T-helper 2 cell (primary cell): Measurements from ENCODE around the gene CUBN.
A peak's percentile ranks its signal among the peaks of the same experiment; 100 is the strongest.

Experiments
- DNase-seq, 5 experiments: peaks; one replicate each; pipeline versions ENCODE4 v3.0.0 to v3.0.0-alpha.2; 2012 to 2022

CUBN gene

DNA sequence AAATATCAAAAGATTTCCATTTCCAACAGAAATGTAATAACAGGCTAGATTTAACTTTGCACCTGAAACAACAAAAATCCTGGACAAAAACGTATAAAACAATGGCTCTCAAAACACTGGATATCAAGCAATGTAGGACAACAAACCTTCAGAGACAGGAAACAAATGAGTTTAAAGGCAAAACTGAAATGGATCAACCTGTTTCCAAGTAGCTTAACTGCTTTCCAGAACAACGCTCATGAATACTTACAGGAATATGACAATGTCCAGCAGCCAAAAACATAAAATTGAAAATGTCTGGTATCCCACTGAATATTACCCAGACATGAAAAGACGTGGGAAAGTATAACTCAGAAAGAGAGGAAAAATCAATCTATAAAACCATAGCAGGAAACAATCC is 62.8 kb downstream of the CUBN start:
- no peak for DNase-seq

GRCh38 chr10:17066000-17066399 is 63.6 kb downstream of the CUBN start:
- no peak for DNase-seq

DNA sequence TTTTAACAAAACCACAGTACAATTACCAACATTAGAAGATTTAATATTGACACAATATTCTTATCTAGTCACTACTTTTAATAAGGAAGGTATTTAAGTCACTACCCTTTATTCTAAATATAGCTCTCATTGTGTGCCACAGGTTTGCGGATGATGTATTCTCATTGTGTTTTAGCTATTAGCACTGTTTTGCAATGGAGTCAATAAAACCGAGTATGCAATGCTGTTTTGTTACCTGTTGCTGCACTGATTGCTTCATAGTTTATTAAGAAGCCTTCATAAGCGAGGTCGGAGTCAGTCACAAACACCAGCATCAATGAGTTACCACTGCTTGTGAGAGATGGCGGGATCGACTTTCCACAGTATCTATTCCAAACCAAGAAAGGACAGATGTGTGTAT is 64.3 kb downstream of the CUBN start:
- DNase-seq, result no peak

DNA sequence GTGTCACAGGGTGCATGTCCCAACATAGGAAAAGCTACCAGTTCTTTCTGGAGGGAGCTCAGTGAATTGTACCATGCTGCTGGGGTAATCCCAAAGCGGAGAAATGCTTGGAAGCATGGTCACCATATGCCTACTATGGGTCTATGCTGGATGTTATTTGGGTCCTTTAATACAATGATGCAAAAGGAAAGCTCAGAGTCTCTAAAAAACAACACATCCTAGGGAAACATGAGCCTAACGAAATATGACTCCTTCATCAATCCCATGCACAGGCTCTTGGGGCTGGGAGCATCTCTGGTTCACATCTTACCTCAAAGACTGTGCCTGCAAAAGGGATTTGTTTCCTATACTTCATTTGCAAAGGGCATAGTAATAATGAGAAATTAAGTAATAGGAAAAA is 65.2 kb downstream of the CUBN start:
- no peak for DNase-seq

GRCh38 chr10:17062955-17063484 is 66.6 kb downstream of the CUBN start:
- no peak for DNase-seq

DNA sequence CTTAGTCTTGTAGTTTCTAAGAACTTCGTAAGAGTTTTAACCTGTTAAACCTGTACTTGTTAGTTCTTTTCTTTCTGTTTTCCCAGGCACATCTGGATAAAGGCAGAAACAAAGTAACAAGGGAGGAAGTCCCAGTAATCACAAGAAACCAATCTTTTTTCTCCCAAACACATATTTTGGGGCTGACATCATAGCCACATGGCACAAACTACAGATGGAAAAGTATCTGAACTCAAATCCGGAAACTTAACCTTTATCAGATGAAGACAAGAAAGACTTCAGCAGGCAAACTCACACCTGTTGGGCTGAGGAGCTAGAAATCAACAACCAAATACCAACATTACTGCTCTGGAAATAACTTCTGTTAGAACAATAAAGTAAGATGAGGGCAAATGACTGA is 67.1 kb downstream of the CUBN start:
- DNase-seq, result peak in 1 of 5 experiments; percentile 6

- DNase-seq, result no peak
Observed at GRCh38 chr10:17062009-17062408, 67.6 kb downstream of the CUBN start.

GRCh38 chr10:17061418-17061817 is 68.2 kb downstream of the CUBN start:
- no peak for DNase-seq

DNA sequence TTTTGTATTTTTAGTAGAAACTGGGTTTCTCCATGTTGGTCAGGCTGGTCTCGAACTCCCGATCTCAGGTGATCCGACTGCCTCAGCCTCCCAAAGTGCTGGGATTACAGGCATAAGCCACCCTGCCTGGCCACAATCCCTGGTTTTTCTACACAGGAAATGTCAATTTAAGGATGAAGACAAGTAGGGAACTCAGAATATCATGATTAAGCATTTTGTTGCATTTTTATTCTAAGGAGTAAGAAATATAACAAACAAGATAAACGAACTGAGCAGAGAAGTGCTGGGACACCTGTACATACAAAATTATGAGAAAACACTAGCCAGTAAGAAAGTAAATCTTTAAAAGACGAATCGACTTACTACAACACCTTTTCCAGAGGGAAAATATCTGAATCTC is 69.3 kb downstream of the CUBN start:
- DNase-seq, result no peak

DNA sequence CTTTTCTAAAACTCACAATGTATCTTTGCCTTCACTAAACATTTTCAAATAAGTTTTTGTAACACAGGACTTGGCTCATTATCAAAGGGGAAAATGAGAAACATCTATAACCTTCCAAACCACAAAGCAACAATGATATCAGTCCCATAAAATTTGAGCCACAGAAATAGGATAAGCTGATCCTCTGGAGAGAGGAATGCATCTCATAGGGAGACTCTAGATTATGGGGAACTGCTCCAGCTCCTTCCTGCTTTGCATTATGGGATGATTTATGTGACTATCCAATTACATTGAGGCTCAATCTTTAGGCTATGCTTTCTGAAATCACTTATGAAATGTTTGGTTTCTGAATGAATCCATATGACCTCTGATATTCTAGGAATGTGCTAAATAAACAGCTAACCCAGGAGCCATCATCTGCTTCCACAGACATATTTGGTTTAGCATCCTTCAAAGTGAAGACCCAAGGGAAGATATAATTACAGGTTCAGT is 70.4 kb downstream of the CUBN start:
- DNase-seq, result no peak

GRCh38 chr10:17058093-17058492 is 71.5 kb downstream of the CUBN start:
- DNase-seq, result no peak

DNA sequence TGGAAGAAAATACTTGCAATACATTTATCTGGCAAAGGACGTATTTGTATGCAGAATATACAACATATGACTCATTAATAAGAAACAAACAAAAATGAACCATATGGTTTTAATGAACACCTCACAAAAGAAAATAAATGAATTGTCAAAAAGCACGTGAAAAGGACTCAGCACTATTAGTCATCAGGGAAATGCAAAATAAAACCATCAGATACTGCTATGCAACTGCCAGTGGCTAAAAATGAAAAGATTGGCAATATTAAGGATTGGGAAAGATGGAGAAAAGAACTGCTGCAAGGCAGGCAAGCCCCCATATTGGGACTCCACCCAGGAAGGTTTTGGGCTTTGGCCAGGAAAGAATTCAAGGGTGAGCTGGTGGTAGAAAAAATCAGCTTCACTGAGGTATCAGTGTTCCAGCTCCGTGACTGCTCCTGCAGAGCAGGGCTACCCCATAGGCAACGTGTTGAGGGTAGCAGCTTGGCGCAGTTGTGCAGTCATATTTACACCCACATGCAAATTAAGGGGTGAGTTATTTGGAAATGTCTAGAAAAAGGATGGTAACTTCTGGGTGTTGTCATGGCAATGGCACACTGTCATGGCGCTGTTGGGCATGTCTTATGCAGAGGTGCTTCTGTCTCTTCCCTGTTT is 72.7 kb downstream of the CUBN start:
- no peak for DNase-seq

GRCh38 chr10:17053513-17053912 is 76.1 kb downstream of the CUBN start:
- DNase-seq, result no peak

- no peak for DNase-seq
Observed at GRCh38 chr10:17053061-17053460, 76.5 kb downstream of the CUBN start.

DNA sequence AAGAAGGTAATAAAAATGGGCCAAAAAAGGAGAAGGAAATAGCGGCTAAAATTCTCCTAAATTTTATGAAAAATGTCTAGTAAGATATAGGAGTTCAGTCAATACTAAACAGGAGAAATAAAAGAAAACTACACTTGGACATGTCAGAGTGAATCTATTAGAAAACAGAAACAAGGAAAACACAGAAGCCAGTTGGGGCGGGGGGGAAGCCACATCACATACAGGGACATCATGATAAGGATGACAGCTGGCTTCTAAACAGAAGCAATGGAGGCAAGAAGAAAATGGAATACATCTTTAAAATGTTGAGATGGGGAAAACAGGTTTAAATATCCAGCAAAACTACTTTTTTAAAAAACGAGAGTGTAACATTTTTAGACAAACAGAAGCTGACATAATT is 77.8 kb downstream of the CUBN start:
- DNase-seq, result no peak

GRCh38 chr10:17049195-17049594 is 80.4 kb downstream of the CUBN start:
- no peak for DNase-seq

- no peak for DNase-seq
Observed at GRCh38 chr10:17047908-17048307, 81.7 kb downstream of the CUBN start.

- no peak for DNase-seq
Observed at GRCh38 chr10:17046989-17047388, 82.6 kb downstream of the CUBN start.

- DNase-seq, result no peak
Observed at GRCh38 chr10:17043586-17043985, 86.0 kb downstream of the CUBN start.

GRCh38 chr10:17041626-17042520 is 87.7 kb downstream of the CUBN start:
- DNase-seq, result no peak

DNA sequence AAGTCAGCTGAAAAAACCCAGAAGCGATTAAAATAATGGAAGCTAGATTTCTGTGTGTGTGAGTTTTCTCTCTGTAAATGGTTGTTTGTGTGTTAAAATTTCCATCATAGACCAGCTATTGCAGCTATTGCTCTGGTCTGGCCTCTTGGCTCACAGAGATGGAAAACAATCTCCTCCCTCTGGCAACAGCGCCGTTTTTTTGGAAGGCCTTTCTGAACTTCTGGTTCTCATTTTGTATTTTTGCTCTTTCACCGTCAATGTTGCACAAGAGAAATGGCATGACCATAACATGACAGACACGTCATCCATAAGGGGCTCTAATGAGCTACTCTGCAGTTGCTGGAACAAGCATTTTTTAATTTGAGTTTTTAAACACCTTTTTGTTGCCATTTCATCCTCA is 91.0 kb downstream of the CUBN start:
- no peak for DNase-seq

GRCh38 chr10:17037910-17038309 is 91.7 kb downstream of the CUBN start:
- no peak for DNase-seq

DNA sequence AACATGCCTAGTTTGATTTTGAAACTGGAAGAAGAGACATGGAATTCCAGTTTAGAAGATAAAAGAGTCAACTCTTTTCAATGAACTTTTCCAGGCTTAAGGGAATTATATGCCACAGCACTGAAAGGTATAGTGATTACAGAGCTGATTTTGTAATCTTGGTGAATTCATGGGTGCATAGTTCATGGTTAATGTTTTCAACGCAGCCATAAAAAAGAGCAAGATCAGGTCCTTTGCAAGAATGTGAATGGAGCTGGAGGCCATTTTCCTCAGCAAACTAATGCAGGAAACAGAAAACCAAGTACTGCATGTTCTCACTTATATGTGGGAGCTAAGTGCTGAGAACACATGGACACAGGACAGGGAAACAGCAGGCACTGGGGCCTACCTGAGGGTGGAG is 94.2 kb downstream of the CUBN start:
- no peak for DNase-seq
